ENCODE measurements around the gene KCNK6.
"Not testable (repeated sequence)": the region's sequence is repeated elsewhere in the genome, so short reads cannot be mapped to it uniquely, and the experiment has no call there.

Gene KCNK6

DNA sequence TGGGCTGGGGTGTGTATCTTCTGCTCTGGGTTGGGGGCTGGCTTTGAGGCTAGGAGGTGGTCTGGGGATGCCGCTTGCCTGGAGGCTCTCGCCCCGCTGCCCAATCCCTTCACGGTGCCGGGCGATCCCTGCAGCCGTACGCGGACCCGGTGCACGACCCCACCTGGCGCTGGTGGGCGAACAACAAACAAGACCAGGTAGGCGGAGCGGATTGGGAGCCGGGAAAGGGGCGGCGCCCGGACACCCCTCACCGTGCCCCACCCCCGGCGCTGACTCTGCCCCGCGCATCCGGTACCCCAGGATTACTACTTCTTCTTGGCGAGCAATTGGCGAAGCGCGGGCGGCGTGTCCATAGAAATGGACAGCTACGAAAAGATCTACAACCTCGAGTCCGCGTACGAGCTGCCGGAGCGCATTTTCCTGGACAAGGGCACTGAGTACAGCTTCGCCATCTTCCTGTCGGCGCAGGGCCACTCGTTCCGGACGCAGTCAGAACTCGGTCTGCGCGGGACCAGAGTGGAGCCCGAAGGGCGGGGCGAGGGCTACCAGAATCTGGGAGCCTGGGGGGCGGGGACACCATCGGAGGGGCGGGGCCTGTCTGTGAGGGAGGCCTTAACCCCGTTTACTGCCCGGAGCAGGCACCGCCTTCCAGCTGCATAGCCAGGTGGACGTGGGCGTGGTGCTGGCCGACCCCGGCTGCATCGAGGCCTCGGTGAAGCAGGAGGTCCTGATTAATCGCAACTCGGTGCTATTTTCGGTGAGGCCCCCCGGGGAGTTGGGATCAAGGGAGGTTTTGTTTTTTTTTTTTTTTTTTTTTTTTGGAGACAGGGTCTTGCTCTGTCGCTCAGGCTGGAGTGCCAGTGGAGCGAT, 42.7 kb downstream of the KCNK6 start:
- no peak for FAIRE-seq

DNA sequence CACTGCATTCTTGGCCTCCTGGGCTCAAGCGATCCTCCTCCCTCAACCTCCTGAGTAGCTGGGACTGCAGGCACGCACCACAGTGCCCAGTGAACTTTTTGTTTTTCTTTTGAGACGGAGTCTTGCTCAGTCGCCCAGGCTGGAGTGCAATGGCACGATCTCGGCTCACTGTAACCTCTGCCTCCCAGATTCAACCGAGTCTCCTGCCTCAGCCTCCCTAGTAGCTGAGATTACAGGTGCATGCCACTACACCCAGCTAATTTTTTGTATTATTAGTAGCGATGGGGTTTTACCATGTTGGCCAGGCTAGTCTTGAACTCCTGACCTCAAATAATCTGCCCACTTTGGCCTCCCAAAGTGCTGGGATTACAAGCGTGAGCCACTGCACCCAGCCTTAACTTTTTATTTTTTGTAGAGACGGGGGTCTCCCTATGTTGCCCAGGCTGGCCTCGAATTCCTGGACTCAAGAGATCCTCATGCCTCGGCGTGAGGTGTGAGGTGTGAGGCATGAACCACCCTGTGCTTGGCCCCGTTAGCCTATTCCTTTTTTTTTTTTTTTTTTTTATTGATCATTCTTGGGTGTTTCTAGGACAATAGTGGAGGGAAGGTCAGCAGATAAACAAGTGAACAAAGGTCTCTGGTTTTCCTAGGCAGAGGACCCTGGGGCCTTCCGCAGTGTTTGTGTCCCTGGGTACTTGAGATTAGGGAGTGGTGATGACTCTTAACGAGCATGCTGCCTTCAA, 43.5 kb downstream of the KCNK6 start:
- FAIRE-seq, result not testable (repeated sequence)

DNA sequence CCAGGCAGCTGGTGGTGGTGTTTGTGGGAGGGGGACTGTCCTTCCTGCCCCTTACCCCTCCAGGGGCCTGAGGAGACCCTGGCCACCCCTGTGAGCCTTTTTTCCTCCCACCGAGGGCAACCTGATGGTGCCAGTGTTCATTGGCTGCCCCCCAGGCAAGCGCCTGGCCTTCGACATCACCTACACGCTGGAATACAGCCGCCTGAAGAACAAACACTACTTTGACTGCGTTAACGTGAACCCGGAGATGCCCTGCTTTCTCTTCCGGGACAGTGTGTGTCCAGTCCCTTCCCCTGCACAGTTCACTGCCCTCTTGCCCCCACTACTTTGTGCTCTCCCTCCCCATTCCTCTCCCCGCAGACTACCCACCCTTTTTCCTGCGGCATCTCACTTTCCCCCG, 47.4 kb downstream of the KCNK6 start:
- FAIRE-seq, result no peak

DNA sequence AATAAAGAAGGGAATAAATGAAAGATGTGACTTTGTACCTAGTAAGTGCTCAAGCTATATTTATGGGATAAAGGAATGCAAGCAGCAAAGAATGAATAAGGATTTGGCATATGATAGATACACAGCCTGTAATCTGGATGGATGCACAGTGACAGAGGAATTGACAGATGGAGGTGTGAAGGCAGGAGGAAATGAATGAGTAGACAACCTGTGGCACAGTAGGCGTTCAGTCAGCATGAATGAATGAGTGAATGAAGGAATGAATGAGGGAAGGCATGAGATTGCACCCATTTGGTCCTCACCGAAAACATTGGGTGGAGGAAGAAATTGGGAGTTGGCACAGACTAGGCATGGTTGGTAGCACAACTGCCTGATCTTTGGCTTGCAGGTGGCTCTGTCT, 49.9 kb downstream of the KCNK6 start:
- no peak for FAIRE-seq

DNA sequence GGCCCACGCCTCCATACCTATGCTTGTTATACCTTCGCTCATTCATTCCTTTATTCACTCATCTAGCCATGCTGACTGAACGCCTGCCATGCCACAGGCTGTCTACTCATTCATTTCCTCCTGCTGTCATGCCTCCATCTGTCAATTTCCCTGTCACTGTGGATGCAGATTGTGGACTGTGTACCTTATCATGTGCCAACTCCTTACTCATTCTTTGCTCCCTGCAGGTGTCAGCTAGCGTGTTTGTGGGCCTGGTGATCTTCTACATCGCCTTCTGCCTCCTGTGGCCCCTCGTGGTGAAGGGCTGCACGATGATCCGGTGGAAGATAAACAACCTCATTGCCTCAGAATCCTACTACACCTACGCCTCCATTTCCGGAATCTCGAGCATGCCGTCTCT, 50.7 kb downstream of the KCNK6 start:
- FAIRE-seq, result no peak

DNA sequence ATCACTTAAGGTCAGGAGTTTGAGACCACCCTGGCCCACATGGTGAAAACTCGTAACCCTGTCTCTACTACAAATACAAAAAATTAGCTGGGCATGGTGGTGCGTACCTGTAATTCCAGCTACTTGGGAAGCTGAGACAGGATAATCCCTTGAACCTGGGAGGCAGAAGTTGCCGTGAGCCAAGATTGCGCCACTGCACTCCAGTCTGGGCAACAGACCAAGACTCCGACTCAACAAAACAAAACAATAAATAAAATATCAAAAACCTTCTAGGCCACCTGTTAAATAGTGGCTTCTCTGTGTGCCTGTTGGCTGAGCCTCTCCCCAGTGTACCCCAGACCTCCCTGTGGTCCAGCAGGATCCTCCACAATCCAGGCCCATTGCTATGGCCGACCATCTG, 51.4 kb downstream of the KCNK6 start:
- FAIRE-seq, result no peak

DNA sequence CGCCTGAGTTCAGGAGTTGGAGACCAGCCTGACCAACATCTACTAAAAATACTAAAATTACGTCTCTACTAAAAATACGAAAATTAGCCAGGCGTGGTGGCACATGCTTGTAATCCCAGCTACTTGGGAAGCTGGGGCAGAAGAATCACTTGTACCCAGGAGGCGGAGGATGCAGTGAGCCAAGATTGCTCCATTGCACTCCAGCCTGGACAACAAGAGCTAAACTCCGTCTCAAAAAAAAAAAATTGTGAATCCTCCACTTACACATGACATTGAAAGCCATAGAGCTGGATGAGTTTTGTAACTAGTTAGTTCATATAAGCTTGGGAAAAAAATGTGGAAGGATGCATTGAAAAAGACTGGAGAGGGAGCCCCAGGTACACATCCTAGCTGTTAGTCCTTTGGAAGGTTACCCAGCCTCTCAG, 54.3 kb downstream of the KCNK6 start:
- no peak for FAIRE-seq

DNA sequence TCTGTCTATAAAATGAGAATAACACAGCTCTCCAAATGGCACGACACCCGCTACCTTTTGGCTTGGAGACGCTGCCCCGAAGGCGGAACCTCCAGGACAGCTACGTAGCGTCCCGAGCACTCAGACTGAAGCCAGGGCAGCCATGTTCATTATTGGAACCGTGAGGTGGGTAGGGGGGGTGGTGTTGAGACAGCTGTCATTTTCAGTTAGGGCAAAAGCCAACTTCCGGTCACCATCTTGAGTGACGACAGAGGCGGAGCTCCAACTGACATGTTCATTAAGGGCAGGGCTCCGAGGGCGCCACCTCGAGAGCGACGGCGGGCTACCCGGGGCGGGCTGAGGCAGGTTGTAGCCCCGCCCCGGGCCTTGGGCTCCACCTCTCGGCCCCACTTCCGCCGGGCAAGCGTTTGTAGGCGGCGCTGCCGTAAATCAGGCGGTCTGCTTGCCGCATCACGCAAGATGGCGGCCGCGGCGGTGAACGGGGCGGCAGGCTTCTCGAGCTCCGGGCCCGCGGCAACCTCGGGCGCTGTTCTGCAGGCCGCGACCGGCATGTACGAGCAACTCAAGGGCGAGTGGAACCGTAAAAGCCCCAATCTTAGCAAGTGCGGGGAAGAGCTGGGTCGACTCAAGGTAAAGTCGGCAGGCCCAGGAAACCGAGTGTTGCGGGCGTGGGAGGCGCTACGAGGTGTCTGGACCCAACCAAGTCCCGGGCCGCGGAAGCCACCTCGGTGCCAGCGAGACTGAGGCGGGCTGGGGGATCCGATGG, 54.9 kb downstream of the KCNK6 start, which contains the start of gene PSMD8:
PSMD8 (plus strand) TSS at position 240 of the 766 bp plus-strand sequence; CDS start at position 271, 31 bp downstream.
- FAIRE-seq, result peak; percentile 96

DNA sequence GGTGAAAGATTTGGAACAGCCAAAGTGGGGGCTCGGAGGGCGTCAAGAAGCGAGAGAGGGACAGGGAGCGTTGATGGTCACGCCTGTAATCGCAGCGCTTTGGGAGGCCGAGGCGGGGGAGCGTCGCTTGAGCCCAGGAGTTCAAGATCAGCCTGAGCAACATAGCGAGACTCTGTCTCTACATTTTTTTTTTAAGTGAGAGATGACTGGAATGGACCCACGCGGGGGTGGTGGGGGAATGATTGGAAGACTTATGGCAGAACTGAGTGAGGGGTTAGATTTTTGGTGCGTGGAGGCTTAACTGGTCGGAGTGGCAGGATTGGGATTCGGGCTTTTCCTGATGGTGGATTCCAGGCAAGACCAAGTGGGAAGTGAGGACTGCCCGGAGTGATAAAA, 55.5 kb downstream of the KCNK6 start:
- no peak for FAIRE-seq

DNA sequence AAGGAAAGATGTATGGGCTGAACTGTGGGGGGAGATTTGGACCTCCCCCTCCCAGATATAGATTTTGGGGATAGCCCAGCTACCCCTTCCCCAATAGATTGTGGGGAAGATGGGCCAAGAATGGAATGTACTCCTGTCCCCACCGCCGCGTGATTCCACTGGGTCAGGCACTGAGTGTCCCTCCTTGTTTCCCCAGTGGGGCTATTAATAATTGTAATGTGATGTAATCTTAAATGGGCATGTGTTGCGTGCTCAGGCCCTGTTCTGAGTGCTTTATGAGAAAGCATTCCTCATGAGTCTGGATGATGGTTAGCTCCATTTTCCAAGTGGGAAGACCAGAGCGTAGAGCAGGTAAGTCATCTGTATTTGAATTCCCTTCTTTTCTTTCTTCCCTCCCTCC, 56.1 kb downstream of the KCNK6 start:
- no peak for FAIRE-seq

DNA sequence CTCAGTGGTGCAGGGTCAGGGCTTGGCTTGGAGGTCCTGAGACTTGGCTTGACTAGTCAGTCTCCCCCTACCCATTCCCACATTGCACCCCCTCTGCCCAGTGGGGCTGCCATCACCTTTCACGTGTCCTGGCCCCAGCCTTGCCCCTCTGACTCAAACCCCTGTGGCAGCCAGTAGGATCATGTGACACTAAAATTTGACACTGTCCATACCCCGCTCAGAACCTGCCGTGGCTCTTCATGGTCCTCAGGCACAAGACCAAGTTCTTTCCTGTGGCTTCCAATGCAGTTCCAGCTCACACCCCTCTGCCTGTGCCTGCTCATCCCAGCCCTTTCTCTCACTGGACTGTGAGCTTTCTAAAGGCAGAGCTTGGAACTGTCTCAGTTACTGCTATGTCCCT, 56.9 kb downstream of the KCNK6 start:
- FAIRE-seq, result no peak

DNA sequence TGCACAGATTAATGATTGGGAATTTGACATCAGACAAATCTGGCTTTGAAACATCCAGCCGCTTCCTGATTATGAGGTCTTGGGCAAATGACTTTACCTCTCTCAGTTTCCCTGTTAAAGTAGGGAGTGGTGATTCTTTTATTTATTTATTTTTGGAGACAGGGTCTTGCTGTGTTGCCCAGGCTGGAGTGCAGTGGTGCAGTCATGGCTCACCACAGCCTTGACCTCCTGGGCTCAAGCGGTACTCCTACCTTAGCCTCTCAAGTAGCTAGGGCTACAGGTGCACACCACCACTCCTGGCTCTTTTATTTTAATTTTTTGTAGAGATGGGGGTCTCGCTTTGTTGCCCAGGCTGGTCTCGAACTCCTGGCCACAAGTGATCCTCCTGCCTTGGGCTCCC, 57.4 kb downstream of the KCNK6 start:
- FAIRE-seq, result no peak

DNA sequence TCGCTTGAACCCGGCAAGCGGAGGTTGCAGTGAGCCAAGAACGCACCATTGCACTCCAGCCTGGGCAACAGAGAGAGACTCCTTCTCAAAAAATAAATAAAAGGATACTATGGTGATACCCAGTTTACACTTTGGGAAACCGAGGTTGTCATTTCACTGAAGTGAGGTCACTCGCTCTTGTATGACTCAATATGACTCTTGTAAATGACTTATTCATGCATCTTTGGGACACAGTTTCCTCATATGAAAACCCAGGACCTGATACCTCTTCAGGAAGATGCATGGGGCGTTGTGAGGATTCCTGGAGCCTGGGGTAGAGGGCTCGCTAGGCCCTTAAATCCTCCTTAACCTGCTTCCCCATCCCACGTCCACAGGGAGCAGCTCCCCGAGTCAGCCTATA, 59.2 kb downstream of the KCNK6 start:
- no peak for FAIRE-seq

DNA sequence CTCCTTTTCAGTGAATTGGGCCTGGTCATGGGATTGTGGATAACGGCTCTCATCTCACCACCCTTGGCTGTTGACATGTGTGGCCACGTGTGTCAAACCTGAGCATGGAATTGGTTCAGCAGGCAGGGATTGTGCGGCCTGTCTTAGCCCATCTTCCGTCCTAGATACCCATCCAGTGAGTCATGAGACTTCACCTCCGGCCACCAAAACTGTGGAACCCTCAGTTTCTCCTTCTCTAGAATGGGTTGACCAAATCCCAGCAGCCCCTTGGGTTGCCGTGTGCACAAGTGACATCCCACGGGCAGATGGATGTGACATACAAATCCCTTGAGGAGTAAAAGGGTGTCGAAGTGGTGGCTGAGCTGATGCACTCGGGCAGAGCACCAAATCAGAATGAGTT, 61.5 kb downstream of the KCNK6 start:
- FAIRE-seq, result no peak
